ENCODE results near the gene NCAM2.

NCAM2 gene

DNA sequence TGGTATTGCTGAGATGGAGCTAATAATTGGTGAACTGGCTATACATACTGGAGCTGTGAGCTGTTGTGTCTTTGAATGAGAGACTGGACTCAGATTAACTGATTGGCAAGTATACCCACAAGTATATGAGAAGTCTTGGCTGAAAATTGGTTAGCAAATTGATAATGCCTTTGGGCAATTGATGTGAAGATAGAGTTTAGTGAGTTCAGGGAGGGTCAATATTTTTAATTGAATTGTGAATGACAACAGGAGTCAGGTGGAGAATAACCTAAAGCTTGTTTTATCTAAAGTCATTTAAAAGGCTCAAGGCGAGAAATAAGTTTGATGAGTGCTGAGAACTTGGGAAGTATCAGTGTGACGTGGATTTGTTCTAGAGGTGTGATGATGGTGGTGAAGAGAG, 27.5 kb downstream of the NCAM2 start:
- no peak for FAIRE-seq
- no peak for DNase-seq (ENCODE audit: insufficient read length, low spot score)

DNA sequence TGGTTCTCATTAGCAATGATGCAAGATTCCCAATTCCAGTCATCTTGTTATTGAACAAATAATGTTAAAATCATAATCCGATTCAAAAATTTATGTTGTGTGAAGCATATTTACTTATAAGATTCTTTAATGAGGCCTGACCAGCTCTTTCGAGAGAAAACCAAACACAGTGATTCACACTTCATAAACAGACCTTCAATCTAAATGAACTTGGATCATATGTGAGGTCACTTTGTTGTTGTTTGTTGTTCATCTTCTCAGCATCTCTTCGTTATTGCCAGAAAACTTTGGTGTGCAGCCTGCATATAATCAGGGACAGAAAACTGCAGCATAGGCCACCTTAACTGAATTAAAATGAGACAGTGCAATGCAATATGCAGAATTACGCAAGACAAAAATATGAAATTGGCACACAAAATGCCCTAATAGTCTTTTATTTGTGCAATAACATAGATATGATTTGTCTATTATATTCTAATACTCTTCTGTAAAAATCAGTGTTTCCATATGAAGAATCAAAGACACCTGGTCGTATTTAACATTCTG, 30.1 kb downstream of the NCAM2 start:
- FAIRE-seq (no peak), DNase-seq (ENCODE audit: insufficient read length, low spot score) (no peak)

DNA sequence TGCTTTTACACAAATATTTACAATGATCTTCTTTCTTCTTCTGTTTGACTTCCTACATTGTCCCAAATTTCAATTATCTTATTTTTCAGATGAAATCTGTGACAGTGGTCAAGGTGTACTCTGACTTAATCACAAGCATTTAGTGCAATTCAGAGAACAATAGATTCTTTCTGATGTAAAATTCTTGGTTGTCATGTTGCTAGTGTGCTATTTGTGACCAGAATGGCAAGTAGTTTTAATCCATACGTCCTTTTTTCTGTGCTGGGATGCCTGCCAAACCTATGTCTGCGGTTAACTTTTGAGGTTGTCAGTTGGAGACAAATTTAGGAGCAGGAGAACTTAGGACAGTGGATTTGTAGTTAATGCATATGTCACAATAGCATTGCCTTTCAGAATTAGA, 31.0 kb downstream of the NCAM2 start:
- FAIRE-seq (no peak), DNase-seq (ENCODE audit: insufficient read length, low spot score) (no peak)

DNA sequence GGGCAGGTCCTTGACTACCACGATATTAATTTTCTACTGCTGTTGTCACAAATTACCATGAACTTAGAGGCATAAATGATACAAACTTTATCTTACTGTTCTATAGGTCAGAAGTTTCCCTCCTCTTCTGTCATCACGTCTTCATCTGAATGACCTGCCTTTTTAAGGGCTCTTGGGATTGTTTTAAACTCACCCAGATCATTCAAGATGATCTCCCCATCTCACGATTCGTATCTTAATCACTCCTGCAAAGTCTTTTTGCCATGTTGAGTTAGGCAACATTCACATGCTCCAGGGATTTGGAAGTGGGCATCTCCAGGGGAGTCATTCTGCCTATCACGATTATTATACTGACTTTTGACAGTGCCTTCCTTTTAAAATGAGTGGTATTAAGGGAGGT, 32.1 kb downstream of the NCAM2 start:
- no peak for FAIRE-seq

DNA sequence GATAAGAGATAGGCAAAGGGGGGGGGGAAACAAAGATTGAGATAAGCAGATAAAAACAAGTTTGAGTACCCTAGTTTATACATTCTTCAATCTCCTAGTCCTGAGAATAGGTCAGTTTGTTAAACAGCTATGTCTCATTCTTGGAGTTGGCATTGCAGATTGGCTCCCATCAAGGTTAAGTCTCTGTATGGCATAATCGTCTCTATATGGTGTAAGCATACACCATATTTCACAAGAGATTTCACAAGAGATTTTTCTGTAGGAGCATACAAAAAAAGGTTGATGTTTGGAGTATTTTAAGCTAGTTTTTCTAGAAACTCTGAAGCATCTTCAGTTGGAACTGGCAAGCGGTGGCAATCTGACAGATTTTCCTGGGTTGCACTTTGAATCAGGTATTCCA, 35.8 kb downstream of the NCAM2 start:
- FAIRE-seq: no peak
- no peak for DNase-seq (ENCODE audit: insufficient read length, low spot score)

More for the DNA sequence above, 32.1 kb downstream of the NCAM2 start:
- no peak for DNase-seq (ENCODE audit: insufficient read length, low spot score)

DNA sequence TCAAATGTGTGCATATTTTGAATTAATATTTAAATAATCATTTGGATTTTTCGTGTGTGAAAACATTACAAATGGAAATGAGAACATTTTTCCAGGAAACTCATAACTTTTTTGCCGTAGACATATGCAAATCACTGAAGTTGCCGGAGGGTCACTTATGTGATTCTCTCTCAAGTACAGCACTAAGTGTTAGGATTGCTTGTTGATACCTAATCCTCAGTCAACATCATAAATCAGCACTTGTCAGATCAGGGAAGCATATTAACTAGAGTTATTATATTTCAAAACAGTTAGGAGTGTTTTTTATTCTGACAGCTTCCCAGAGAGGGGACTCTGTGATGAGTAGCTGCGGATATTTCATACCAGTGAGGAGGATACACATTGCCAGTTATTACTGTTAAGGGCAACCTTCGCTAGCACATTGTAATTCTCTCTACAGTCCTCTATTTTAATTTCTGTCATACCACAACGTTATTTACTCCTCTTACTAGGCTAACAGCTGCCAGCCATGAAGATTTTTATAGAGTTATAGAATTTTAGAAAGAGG, 41.5 kb downstream of the NCAM2 start:
- FAIRE-seq: no peak
- no peak for DNase-seq (ENCODE audit: insufficient read length, low spot score)

DNA sequence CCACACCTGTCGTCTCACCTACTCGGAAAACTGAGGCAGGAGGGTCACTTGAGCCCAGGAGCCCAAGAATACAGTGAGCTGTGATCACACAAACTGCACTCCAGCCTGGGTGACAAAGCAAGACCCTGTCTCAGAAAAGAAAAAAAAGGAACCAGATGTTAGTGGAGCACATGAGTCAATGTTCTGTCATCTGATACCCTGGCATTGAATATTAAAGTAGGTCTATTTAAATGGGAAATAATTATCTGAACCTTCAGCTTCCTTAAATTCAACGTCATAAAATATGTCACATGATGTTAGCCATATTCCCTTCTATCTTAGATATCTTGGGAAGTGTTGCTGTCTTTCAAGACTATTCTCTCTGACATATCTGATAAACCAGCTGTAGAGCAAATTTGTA, 47.3 kb downstream of the NCAM2 start:
- no peak for DNase-seq (ENCODE audit: insufficient read length, low spot score)
- no peak for FAIRE-seq

DNA sequence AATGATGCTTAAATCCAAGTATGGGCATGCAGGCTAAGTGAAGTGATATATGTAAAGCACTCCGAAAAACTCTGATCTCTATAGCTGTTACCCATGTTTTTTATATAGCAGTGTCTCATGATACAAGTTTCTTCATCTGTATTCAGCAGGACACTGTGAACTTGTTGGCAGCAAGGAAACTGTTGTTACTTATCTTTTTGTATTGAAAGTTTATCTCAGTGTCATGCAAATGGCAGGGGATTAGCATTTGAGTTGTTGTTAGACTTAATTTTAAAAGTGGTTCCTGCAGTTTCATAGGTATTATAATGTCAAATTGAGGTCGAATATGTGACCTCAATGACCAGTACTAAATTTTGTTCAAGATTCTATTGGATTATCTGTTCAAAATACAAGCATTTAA, 47.9 kb downstream of the NCAM2 start:
- DNase-seq (ENCODE audit: insufficient read length, low spot score) (no peak), FAIRE-seq (no peak)

DNA sequence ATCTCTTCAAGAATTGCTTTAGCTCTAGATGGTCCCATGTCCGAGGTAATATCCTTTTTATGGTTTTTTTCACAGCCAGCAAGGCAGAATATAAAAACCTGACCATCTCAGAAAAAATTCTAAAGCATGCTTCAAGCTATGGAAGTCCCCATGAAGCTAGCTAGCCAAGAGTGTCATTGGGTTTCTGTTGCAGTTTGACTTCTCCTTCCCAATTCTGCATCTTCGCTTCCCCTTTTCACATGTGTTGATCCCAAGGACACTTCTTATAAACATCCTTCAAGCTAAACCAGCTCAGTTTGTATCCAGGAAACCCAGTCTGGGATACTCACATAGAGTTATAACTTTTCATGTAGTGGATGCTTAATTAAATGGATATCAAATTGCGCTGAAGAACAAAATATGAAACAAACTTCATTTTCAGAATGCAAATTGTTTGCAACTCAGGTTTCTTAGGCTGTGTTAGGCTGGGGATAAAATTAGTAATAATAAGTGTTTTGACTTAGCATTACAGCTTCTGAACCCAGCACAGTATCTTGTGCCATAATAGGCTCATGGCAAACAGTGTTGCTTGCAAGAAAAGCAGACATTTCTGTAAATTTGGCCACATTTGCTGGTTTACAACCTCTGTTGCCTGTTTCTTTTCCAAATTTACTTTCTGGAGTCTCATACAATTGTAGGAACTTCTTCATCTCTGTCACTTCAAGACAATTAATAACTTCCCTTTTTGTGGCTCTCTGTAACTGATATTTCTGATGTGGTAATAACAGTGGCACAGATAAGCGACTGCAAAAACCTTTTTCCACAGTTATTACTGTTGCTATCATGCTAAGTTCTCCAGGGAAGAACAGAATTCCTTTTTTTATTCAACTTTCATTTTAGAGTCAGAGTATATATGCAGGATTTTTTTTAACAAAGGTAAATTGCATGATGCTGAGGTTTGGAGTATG, 53.2 kb downstream of the NCAM2 start:
- DNase-seq (ENCODE audit: insufficient read length, low spot score) (no peak), FAIRE-seq (no peak)

DNA sequence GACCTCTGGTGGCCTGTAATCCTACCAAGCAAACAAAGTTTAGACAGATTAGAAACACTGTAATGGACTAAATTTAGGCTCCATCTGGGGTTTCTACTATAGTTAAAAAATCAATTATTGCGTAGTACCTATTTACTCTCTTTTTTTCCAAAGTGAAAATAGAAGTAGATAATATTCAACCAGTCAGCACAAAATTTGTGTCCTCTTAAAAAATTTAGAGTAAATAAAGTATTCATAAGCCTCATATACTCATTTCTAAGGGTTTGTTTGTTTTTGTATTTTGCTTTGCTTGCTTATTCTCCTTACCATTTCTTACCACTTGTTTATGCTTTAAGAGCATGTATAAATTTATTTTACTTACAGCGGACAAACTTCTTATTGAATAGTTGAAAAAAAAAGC, 54.5 kb downstream of the NCAM2 start:
- FAIRE-seq: no peak

DNA sequence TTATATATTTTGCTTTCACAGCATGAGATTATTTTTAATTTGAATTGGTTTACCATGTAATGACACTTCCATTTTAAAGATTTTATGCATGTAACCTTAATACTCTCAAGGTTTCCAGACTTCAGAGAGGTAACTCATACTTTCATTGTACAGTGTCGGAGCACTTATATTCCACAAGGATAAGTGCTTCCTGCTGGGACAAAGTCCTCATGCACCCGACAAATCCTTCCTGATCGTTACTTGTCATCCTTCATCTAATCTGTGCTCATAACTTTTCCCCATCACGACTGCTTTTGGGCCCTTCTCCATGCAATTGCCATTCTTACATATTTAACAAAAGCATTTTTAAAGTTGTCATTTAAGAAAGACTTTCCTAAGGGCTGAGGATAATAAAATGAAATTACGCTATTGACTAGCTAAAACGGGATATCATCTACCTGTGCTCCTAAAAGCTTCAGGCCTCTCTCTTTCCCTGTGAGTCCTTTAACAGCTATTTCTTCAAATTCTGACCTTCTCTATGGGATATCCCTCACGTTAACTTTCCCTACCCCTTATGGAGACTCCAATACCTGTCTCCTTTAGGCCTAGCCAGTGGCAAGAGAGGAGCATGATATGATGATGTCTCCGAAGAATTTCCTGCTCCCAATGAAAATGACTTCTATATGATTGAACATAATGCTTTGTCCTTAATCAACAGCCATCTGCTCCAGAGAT, 59.3 kb downstream of the NCAM2 start:
- DNase-seq (ENCODE audit: insufficient read length, low spot score) (no peak), FAIRE-seq (no peak)

More for the DNA sequence above, 54.5 kb downstream of the NCAM2 start:
- no peak for DNase-seq (ENCODE audit: insufficient read length, low spot score)

DNA sequence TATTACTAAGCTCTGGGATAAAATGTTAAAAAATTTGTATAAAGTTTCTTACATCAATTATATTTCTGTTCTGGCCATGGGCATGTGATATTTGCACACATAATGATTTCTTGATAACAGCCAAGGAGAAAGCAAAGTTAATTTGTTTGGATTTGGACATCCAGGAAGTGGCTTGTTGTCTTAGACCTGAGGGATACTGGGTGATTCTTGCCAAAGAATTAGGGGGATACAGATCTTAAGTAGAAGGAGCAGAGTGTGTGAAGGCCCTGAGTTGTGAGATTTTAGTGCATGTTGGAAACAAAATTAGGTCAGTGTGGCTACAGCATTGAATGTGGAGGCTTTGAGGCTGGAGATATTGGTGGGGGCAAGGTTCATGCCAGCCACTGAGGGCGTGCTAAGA, 65.6 kb downstream of the NCAM2 start:
- FAIRE-seq (no peak), DNase-seq (ENCODE audit: insufficient read length, low spot score) (no peak)

DNA sequence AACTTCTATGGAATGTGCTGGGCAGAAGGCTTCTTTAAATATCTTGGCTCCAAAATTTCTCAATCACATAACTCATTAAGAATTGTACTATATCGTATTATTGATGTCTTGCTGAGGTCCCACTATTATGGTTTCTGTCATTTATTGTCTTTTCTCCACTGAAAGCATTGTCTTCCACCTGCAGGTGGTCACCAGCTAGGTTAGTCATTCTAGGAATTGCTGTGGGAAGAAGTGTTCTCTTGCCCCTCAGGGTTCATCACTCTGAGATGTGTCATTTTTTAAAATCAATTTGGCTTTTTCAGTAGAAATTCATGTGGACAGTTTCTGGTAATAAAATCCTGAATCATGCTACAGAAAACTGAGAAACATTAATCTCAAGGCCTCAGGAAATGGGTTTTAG, 66.1 kb downstream of the NCAM2 start:
- no peak for DNase-seq (ENCODE audit: insufficient read length, low spot score)
- no peak for FAIRE-seq

DNA sequence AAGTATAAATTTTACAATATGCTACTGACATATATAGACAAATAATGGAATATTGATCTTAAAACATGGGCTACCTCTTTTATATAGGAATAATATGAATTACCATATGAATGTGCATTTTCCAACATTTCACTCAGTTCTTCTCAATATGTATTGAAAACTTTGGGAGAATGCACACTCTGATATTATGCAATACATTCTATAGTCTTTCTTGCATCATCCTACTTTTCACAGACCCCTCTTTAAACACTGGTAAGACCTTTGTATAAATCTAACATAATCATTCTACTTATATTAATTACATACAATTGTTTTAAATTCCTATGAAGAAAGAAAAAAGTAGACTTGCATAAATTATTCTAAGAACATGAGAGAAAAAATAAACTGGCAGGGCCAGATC, 69.2 kb downstream of the NCAM2 start:
- FAIRE-seq (no peak), DNase-seq (ENCODE audit: insufficient read length, low spot score) (no peak)

DNA sequence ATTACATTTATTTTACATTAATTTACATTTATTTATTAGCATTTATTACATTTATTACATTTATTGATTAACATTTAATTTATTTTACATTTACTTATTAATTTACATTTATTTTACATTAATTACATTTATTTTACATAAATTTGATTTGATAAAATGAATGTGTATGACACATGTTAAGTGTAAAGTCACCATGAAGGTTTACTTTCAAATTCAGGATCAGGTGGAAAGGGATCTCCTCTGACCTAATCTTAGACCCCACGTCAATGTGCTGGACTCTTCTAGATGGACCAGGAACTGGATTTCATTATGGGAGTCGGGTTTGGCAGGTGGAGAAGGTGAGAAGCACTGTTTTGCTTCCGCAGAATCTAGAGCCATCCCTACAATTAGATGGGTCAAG, 76.1 kb downstream of the NCAM2 start:
- no peak for DNase-seq (ENCODE audit: insufficient read length, low spot score)
- FAIRE-seq: no peak

DNA sequence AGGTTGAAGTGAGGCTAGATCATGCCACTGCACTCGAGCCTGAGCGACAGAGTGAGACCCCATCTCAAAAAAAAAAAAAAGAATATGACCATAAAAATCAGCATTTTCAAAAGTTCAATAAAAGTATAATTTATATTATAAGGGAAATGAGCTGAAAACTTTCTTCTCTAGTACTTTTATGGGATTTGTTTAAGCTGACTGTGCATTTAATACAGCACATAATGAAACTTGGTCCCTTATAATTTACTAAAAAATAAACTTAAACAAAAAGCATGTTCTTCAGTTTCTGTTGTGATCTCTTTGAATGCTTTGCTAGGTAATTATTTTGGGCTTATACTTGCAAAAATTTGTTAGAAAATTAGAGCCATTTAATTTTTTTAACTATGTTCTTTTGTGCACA, 77.8 kb downstream of the NCAM2 start:
- DNase-seq (ENCODE audit: insufficient read length, low spot score): no peak
- no peak for FAIRE-seq

DNA sequence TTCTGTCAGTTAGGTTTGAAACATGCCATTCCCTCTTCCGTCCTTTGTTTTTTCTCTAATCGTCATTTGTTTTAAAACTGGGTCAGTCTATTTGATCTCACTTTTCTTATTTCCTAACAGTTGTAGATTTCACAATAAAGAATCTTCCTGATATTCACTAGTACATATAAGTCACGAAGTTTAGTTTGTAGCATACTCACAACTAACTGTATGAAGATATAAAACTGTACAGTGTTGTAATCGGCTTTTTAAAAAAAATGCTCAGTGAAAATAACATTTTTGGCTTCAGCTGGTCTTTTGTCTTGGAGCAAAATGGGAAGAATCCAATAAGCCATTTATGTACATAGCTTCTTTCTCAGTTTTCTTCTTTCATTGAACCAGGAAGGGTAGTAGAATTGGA, 78.3 kb downstream of the NCAM2 start:
- DNase-seq (ENCODE audit: insufficient read length, low spot score) (no peak), FAIRE-seq (no peak)

DNA sequence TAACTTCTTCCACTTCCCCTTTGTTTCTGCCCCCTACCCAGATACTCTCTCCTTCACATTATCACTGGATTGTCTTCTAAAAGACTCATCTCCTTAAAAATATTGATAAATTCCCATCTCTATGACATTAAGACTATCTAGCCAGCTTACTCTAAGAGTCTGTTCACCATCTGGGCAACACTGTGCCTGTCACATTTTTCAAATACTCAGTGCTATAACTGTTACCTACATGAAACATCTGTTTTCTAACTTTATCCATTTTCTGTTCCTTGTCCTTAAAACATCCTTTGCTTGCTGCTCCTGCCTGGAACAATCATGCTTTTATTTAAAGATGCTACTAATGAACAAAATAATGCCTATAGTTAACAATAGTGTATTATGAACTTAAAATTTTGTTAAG, 81.4 kb downstream of the NCAM2 start:
- DNase-seq (ENCODE audit: insufficient read length, low spot score): no peak

DNA sequence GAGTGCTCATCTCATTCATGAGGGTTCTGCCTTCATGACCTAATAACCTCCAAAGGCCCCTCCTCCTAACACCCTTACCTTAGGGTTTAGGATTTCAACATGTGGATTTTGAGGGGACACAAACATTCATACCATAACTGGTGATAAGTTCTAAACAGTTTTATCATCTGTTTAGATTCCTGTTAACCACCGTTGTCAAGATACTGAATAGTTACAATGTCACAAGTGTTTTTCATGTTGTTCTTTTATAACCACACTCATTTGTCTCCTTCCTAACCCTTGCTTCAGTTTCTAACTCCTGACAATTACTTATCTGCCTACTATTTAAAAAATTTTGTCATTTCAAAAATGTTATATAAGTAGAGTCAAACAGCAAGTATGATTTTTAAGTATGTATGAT, 86.0 kb downstream of the NCAM2 start:
- no peak for DNase-seq (ENCODE audit: insufficient read length, low spot score)

More for the DNA sequence above, 81.4 kb downstream of the NCAM2 start:
- FAIRE-seq: no peak

DNA sequence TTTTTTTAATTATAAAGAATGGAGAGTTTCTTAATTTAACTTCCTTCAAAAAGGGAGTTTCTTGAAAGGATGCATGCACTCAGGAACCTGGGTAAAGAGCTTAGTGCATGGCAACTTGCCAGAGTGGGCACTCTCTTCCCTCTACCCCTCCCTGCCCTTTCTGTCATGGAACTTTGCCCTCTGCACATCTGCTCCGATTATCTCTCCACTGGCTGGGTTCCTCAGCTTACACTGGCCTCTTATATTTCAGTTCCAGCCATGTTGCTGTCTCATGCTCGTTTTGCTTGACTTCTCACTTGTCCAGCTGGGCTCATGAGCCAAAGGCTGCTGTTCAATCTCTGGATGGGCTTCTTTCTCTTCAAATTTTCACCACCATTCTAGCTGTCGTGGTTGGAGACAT, 87.0 kb downstream of the NCAM2 start:
- DNase-seq (ENCODE audit: insufficient read length, low spot score) (no peak), FAIRE-seq (no peak)

More for the DNA sequence above, 86.0 kb downstream of the NCAM2 start:
- FAIRE-seq: no peak

DNA sequence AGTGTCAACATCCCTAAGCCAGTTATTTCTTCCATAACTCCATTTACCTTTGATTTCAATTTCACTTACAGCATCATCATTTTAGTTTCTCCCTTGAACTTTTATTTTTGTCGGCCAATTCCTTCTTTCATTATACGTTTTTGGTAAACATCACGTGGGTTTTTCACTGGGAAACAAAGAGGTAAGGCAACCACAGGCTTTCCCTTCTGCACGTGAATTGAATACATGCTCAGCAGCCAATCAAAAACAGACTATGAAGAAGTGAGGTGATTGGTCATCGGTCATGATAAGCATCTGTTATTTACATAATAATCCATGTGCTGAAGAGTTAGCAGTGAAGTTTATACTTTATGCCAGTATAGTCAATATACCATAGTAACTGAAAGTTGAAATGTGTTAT, 98.7 kb downstream of the NCAM2 start:
- FAIRE-seq (no peak), DNase-seq (ENCODE audit: insufficient read length, low spot score) (no peak)

Measured in GM19239 (cell line).